HuH-7.5 (cell line): ENCODE data around the gene LRRC4.
A peak's percentile ranks its signal among the peaks of the same experiment; 100 is the strongest.

Experiments
- DNase-seq: peaks from one replicate; pipeline ENCODE4 v3.0.0; 2011; ENCODE audit warnings: low spot score

The LRRC4 gene

DNA sequence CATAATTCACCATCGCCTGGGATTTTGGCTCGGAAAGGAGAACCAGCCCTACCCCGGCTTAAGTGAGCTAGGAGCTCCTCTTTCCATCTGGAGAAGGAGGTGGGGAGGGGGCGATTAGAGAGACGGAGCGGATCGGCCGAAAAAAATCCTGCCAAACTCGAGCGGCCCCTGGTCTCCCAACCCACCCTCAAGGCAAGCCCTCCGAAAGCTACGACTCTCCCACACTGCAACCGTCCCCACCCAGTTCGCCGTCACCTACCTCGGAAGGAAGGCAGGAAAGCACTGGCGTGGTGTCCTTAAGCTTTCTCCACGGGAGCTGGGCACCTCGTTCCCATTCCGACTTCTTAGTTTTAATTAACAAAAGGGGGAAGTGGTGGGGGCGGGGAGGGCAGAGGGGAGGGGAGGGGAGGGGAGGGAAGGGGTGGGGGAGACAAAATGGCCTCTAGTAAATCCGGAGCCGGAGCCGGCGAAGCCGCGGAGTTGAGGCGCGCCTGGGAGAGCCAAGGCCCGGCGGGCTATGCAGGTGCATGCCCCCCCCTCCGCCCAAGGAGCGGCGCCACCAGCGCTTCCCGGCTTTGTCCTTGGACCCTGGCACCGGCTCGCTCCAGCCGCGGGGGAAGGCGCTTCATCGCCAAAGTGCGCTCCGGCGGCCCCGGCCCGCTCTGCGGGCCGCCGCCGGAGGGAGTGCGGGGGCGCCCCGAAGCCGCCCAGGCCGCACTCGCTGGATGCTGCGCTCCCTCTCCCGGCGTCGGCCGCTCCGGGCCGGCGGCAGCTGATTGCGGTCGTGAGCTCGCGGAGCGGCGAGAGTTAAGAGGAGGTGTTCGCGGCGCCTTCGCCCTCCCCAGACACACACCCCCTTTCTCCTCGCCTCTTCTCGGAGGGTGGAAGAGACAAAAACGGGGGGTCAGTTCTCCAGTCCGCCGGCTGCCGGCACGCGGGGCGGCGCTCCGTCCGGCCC is at the start of gene LRRC4:
TSS of gene LRRC4 (minus strand) at position 784 of the 958 bp plus-strand sequence. CDS start 797 bp downstream, outside the sequence.
- peak; percentile 66 for DNase-seq

GRCh38 chr7:128080169-128080568 is 48.9 kb upstream of the LRRC4 start:
- no peak for DNase-seq

- DNase-seq = no peak
Observed at GRCh38 chr7:128078309-128078708, 47.1 kb upstream of the LRRC4 start.

- DNase-seq = no peak
Observed at GRCh38 chr7:128076796-128077271, 45.6 kb upstream of the LRRC4 start.

DNA sequence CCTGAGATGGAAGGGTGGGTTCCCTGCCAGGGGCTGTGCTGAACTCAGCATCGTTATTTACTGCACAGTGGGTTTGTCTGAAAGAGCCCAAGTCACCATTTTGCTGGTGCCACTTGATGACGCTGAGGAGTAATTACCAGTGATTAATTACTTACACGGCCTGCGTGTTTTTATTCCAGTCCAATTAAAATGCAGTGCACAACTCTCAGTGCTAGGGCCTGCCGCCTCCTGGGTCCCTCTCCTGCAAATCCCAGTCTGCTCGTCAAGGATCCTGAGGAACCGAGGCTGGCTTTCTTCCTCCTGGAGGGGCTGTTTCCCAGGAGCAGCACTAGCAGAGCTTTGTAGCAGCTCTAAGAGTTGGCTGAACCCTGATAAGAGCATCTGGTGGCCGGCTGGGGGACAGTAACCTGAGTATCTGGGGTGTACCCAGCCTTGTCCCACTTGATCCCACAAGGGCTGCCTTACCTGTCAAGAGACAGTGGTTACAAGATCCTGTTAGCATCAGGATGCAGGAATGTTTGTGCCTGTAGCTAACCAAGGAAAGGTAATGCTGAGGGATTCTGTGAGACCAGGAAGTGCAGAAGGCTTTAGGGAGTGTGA is 45.1 kb upstream of the LRRC4 start:
- DNase-seq = no peak

GRCh38 chr7:128075242-128076095 is 44.2 kb upstream of the LRRC4 start:
- DNase-seq = no peak

DNA sequence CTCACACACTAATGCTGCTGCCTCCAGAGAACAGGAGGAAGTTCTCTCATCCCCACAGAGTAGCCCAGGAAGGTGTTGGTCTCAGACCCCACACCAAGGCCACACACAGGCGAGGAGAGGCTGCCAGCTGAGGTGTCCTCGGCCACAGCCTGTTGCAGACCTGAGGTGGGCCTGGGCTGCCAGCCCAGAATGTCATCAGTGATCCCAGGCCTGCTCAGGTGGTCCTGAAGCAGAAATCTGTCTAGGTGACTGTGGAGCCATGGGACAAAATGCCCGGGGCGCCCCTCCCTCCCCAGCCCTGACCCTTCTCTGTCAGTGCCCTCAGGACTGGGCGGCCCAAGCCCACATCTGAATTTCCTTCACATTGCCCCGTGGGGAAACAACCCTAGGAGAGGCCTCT is 43.5 kb upstream of the LRRC4 start:
- no peak for DNase-seq

DNA sequence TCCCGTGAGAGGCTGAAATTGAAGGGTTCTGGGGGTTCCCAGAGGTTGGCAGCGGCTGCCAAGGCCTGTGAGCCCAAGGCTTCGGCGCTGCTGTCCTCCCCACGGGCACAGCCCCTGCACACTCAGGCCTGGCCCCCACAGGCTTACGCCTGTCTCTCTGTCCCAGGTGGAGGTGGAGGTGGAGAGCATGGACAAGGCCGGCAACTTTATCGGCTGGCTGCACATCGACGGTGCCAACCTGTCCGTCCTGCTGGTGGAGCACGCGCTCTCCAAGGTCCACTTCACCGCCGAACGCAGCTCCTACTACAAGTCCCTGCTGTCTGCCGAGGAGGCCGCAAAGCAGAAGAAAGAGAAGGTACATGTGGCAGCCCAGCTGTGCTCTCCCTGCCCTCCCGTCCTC is 43.1 kb upstream of the LRRC4 start:
- DNase-seq = no peak

DNA sequence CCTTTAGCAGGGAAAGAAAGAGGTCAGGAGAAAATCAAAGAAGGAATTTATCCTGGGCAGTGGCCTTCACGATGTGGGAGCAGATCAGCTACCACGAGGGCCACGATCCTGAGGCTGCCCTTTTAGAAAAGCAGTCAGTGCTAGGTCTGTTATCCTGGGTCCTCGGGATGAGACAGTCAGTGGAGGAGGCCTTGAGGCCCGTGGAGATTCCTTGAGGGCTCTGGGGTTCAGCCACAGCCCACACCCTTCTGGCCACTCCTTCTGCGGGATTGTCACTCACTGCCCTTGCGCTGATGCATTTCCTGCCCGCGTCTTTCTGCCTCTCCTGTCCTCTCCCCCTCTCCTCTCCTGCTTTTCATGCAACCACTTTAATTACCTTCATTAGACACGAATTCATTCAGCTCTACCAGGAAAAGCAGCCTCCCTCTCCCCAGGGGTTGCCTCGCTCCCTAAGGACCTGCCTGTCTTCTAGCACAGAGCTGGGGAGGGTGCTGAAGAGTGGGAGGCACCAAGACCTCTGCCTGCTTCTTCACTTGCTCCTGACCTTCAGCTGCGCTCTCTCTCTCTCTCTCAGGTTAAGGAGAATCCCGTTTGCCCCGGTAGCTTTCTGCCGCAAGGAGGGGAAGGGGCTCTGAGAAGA is 42.6 kb upstream of the LRRC4 start:
- DNase-seq = no peak

- DNase-seq = no peak
Observed at GRCh38 chr7:128071801-128072200, 40.6 kb upstream of the LRRC4 start.

DNA sequence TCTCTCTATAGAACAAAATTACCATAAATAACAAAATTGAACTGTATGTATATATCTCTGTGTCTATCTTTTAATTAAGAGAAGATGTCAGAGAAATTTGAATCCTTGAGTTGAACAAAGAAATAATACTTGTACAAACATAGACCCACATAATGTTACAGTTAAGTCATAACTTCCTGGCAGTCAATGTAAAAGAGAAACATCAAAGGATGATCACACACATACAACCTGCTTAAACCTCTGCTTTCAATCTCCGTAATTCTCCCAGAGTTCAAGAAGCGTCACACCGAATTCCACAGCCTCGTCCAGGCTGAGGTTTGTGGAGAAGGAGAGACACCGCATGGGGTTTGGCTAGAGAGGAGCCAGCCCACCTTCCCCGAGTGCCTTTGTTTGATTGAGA is 40.1 kb upstream of the LRRC4 start:
- no peak for DNase-seq

DNA sequence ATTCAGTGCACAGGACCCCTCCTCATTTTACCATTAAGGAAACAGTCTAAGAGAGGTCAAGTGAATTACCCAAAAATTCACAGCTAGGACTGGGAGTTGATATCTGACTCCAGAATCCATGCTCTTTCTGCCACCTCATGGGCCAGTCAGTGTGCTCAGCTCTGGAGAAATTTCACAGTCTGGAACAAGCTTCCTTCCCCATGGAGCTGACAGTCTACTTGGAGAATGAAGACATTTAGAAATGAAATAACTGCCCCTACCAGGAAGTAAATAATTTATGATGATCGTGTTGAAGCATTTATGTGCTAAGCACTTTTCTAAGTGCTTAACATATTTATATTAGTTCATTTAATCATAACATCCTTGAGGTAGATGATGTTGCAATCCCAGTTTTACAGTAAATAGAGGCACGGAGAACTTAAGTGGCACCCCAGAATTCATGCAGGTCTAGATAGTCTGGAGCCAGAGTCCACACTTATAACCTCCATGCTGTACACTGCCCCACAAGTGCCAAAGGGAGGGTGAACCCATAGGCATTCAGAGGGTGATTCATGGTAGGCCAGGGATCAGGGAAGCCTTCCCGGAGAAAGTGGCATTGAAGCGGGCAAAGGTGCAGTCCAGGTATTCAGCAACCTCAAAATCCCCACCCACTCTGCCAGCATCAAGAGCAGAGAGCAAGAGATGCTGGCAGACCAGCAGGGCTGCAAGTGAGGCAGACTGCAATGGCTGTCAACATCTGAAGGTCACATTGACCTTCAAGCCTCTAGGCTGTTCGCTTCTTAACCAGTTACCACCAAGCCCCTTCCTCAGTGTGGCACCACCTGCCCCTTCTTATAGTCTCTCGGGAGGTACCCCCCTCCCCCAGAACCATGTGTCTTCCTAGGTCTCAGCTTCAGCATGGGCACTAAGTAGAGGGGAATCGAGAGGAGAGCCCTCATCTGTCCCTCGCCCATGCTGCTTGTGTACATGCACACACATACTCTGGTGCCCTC is 38.4 kb upstream of the LRRC4 start:
- no peak for DNase-seq

DNA sequence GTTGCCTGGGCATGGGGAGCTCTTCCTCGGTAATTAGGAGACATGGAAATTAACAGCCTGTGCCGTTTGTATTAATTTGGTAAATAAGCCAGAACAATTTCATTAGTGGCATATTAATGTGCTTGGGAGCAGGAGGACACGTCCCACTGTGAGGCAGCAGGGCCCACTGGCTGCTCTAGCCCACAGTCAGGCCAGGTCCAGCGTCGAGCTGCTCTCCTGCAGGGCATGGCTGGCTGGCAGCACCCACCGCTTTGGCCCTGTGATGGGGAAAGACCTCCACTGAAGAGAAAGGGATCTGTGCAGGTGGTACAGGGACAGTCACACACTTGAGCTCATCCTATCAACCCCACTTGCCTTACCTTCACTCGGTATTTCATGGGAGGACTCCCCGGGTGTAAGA is 37.5 kb upstream of the LRRC4 start:
- DNase-seq = no peak

DNA sequence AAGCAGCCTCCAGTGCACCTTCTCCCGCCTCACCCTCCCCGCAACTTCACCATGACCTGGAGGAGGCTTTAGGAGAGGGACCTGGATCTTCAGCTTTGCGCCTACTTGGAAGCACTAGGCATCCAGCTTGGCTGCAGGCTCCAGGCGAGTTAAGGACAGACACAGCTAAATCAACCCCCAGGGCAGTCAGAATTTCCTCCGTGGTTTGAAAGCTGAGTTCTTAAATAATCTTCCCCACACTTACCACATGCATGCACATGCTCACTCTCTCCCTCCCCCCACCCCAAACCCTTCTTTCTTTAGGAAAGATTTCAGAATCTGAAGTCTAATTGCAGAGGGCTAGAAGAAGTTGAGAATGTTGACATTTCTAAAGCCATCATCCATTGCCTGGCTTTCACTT is 36.7 kb upstream of the LRRC4 start:
- DNase-seq = no peak

DNA sequence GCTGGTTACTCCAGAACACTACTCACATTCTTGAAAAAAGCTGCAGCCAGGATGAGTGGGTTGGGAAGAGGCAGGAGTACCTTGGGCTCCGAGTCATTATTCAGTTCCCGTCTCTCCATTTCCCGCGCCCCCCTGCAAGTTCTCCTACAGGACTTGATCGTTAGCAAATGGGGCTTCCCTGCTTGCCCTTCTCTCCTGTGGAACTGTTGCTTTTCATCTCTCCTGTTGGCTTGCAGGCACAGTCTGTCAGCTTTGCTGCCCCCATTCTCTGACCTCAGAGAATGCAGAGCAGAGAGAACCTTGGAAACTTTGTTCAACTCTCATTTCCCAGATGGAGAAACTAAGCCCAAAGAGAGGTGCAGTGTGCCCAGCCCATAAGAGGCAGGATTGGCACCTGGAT is 35.6 kb upstream of the LRRC4 start:
- no peak for DNase-seq

- DNase-seq = no peak
Observed at GRCh38 chr7:128066395-128066794, 35.2 kb upstream of the LRRC4 start.

- no peak for DNase-seq
Observed at GRCh38 chr7:128065872-128066271, 34.6 kb upstream of the LRRC4 start.

GRCh38 chr7:128063088-128063487 is 31.9 kb upstream of the LRRC4 start:
- no peak for DNase-seq

DNA sequence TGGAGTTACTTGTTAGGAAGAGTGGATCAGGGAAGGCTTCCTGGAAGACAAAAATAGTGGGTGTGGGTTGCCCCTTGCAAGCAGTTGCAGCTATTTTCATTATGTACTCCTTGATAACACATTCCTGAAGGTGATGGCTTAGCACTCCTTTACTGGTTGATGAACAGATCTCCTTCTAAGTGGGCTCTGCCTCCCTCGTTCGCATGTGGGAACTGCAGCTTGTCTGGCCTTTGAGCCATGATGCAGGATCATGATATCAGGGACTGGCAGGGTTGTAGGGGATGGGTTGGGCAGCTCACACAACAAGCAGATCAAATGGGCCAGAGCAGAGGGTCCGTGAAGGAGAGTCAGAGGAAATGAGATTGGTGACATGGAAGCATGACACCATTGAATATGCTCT is 28.8 kb upstream of the LRRC4 start:
- no peak for DNase-seq

GRCh38 chr7:128059143-128059988 is 28.1 kb upstream of the LRRC4 start:
- no peak for DNase-seq
